ENCODE measurements around the gene VDR. TPM values are rescaled to one million over a fixed set of nuclear protein-coding genes. Genes with fewer than 3 reads are reported as not detected.
A peak's percentile ranks its signal among the peaks of the same experiment; 100 is the strongest.
"Not testable (repeated sequence)": the region's sequence is repeated elsewhere in the genome, so short reads cannot be mapped to it uniquely, and the experiment has no call there.

VDR gene
- total RNA-seq, 2 experiments from 2014 or later: 108 to 124 TPM

GRCh38 chr12:47846294-47846996 is 58.3 kb downstream of the VDR start:
- Mint-ChIP-seq H3K4me1 (peaks cover 13% of the 10 kb centered on the region), H3K36me3 (ENCODE audit: low read depth) (peaks cover 66% of the 10 kb centered on the region), H3K27ac (no peak overlapping the region), H3K27me3 (no peaks in the 10 kb centered on the region), H3K9me3 (ENCODE audit: low read depth) (no peaks in the 10 kb centered on the region), H3K4me3 (no peak overlapping the region)
- DNase-seq (no peak), ATAC-seq (no peak)
- intact Hi-C loops (cut with DNase I, micrococcal nuclease): no loop called here
- ChIA-PET CTCF (interaction anchor here (0.6 to 2.1 kb wide), 6 partner anchors 8 to 317 kb away, joined by 3 to 19 read pairs (median 4); no protein-coding TSS in a partner anchor), POLR2A (interaction anchor here (0.9 kb wide), 1 partner anchor 19 kb away, joined by 3 read pairs; no protein-coding TSS in a partner anchor)

- Mint-ChIP-seq H3K27ac (no peak overlapping the region), H3K27me3 (no peaks in the 10 kb centered on the region), H3K4me3 (no peak overlapping the region), H3K9me3 (ENCODE audit: low read depth) (no peaks in the 10 kb centered on the region), H3K36me3 (ENCODE audit: low read depth) (peaks cover 53% of the 10 kb centered on the region), H3K4me1 (peaks cover 10% of the 10 kb centered on the region)
- intact Hi-C loops (cut with DNase I, micrococcal nuclease): no loop called here
- ATAC-seq (no peak), DNase-seq (no peak)
- ChIA-PET POLR2A (interaction anchor here (0.6 kb wide), 1 partner anchor 63 kb away, joined by 3 read pairs; no protein-coding TSS in a partner anchor), CTCF (interaction anchor here (0.7 kb wide), 1 partner anchor 43 kb away, joined by 3 read pairs; no protein-coding TSS in a partner anchor)
These were observed 59.7 kb downstream of the VDR start for GRCh38 chr12:47845081-47845480.

DNA sequence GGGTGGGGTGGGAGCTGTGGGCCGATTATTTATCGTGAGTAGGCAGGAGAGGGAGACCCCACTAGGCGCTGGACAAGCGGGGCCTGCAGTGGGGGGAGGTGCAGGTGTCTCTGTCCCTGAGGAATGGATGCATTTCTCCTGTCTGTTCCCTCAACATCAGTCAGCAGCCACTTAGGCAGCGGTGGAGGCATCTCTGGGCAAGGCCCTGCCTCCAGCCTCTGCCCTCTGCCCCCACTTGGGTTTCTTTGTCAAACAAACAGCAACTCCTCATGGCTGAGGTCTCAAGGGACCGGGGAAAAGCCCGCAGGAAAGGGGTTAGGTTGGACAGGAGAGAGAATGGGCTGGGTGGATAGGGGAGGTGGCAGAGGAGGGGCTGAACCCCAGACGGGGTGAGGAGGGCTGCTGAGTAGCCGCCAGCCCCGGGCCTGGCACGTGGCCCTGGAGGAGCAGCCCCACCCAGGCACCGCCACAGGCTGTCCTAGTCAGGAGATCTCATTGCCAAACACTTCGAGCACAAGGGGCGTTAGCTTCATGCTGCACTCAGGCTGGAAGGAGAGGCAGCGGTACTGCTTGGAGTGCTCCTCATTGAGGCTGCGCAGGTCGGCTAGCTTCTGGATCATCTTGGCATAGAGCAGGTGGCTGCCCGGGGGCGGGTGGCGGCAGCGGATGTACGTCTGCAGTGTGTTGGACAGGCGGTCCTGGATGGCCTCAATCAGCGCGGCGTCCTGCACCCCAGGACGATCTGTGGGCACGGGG is 60.4 kb downstream of the VDR start:
- POLR2A ChIA-PET: interaction anchor here (0.6 kb wide), 1 partner anchor 62 kb away, joined by 3 read pairs; no protein-coding TSS in a partner anchor
- H3K36me3 Mint-ChIP-seq (ENCODE audit: low read depth): peaks cover 50% of the 10 kb centered on the region
- ATAC-seq (no peak), DNase-seq (no peak)
- H3K27ac Mint-ChIP-seq: no peak overlapping the region
- intact Hi-C loops (cut with DNase I, micrococcal nuclease): no loop called here
- H3K9me3 Mint-ChIP-seq (ENCODE audit: low read depth): no peaks in the 10 kb centered on the region
- CTCF ChIA-PET: interaction anchor here (0.7 to 13.3 kb wide), 3 partner anchors 17 to 102 kb away, joined by 3 to 198 read pairs (median 3); no protein-coding TSS in a partner anchor
- H3K27me3 Mint-ChIP-seq: no peaks in the 10 kb centered on the region
- H3K4me1 Mint-ChIP-seq: peaks cover 10% of the 10 kb centered on the region
- H3K4me3 Mint-ChIP-seq: no peak overlapping the region

DNA sequence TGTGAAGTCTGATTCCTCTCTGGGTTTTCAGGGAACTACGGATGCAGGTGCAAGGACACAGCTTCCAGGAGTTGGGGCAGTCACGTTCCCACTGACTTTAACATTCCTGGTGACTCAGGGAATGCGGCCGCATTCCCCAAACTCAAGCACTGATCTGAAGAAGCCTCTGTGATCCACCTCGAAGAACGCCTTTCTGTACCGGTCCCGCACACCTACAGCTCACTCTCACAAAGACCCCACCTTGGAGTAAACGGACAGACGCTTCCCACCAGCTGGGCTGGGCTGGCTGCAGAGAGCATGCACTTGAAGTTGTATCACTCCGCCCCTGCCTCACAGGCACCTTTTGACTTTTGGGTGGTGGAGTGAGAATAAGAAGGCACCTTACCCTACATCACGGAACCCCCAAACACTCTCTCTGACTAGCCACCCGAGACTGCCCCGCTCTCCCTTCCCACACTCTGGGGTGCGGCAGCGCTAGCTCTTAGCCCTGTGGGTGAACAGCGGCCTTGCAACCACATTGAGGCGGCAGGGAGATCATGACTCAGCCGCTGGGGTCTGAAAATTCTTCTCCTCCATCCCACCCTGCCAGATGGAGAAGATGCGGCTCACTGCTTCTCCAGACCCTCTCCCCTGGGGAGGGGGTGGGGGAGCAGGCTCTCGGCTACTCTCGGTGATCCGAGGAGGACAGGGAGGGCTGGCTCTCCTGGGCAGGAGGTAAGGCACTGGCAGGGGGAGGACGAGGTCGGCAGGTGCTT is 61.4 kb downstream of the VDR start:
- Mint-ChIP-seq H3K27me3 (no peaks in the 10 kb centered on the region), H3K4me3 (no peak overlapping the region), H3K4me1 (peaks cover 11% of the 10 kb centered on the region), H3K9me3 (ENCODE audit: low read depth) (no peaks in the 10 kb centered on the region), H3K27ac (no peak overlapping the region), H3K36me3 (ENCODE audit: low read depth) (peaks cover 42% of the 10 kb centered on the region)
- DNase-seq: no peak
- CTCF ChIA-PET: interaction anchor here (1.4 to 13.3 kb wide), 3 partner anchors 16 to 101 kb away, joined by 3 to 198 read pairs (median 5); no protein-coding TSS in a partner anchor
- no peak for ATAC-seq
- POLR2A ChIA-PET: no interaction called here
- intact Hi-C loops (cut with DNase I, micrococcal nuclease): no loop called here

DNA sequence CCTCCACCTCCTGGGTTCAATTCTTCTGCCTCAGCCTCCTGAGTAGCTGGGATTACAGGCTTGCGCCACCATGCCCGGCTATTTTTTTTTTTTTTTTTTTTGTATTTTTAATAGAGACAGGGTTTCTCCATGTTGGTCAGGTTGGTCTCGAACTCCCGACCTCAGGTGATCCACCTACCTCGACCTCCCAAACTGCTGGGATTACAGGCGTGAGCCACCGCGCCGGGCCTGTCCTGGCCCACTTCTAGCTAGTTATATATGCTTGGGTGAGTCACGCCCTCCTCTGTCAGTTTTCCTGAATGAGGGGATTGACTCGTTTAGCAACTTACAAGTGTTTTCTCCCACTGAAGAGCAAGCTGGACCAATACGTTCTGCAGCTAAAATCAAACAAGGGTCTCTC is 62.3 kb downstream of the VDR start:
- H3K27me3 Mint-ChIP-seq; H3K27ac Mint-ChIP-seq; H3K4me3 Mint-ChIP-seq; DNase-seq; intact Hi-C loops (cut with DNase I, micrococcal nuclease); H3K9me3 Mint-ChIP-seq (ENCODE audit: low read depth); ATAC-seq: not testable (repeated sequence)
- POLR2A ChIA-PET: interaction anchor here (0.6 kb wide), 1 partner anchor 110 kb away, joined by 3 read pairs; no protein-coding TSS in a partner anchor
- peaks cover 19% of the 10 kb centered on the region for H3K4me1 Mint-ChIP-seq
- peaks cover 42% of the 10 kb centered on the region for H3K36me3 Mint-ChIP-seq (ENCODE audit: low read depth)
- CTCF ChIA-PET: interaction anchor here (1.0 to 13.3 kb wide), 5 partner anchors 15 to 100 kb away, joined by 3 to 198 read pairs (median 3); no protein-coding TSS in a partner anchor

- H3K27me3 Mint-ChIP-seq: no peaks in the 10 kb centered on the region
- peaks cover 37% of the 10 kb centered on the region for H3K36me3 Mint-ChIP-seq (ENCODE audit: low read depth)
- no peak overlapping the region for H3K4me3 Mint-ChIP-seq
- ChIA-PET POLR2A (interaction anchor here (0.6 kb wide), 1 partner anchor 109 kb away, joined by 3 read pairs; no protein-coding TSS in a partner anchor), CTCF (interaction anchor here (0.7 to 14.5 kb wide), 13 partner anchors 14 to 191 kb away, joined by 3 to 303 read pairs (median 4); no protein-coding TSS in a partner anchor)
- ATAC-seq (peak; percentile 6), DNase-seq (no peak)
- intact Hi-C loops (cut with DNase I, micrococcal nuclease): loop anchor here in 1 of 2 experiments (2.0 kb wide), 1 partner anchor 107 kb away; no protein-coding TSS in a partner anchor
- H3K4me1 Mint-ChIP-seq: peaks cover 25% of the 10 kb centered on the region
- H3K9me3 Mint-ChIP-seq (ENCODE audit: low read depth): no peaks in the 10 kb centered on the region
- H3K27ac Mint-ChIP-seq: peak overlapping the region; percentile 33
These were observed 62.9 kb downstream of the VDR start for GRCh38 chr12:47841910-47842309.

- DNase-seq (no peak), ATAC-seq (no peak)
- intact Hi-C loops (cut with DNase I, micrococcal nuclease): loop anchor here in 1 of 2 experiments (2.0 kb wide), 1 partner anchor 107 kb away; no protein-coding TSS in a partner anchor
- peaks cover 33% of the 10 kb centered on the region for H3K36me3 Mint-ChIP-seq (ENCODE audit: low read depth)
- H3K27me3 Mint-ChIP-seq: no peaks in the 10 kb centered on the region
- POLR2A ChIA-PET: interaction anchor here (1.0 kb wide), 1 partner anchor 43 kb away, joined by 3 read pairs; no protein-coding TSS in a partner anchor
- CTCF ChIA-PET: interaction anchor here (0.7 to 14.5 kb wide), 19 partner anchors 9 to 190 kb away, joined by 3 to 303 read pairs (median 4); no protein-coding TSS in a partner anchor
- peak overlapping the region; percentile 33 for H3K27ac Mint-ChIP-seq
- no peak overlapping the region for H3K4me3 Mint-ChIP-seq
- H3K9me3 Mint-ChIP-seq (ENCODE audit: low read depth): no peaks in the 10 kb centered on the region
- peaks cover 30% of the 10 kb centered on the region for H3K4me1 Mint-ChIP-seq
These were observed 63.3 kb downstream of the VDR start for GRCh38 chr12:47841501-47841900.

GRCh38 chr12:47840571-47840970 is 64.2 kb downstream of the VDR start:
- peaks cover 39% of the 10 kb centered on the region for H3K4me1 Mint-ChIP-seq

DNA sequence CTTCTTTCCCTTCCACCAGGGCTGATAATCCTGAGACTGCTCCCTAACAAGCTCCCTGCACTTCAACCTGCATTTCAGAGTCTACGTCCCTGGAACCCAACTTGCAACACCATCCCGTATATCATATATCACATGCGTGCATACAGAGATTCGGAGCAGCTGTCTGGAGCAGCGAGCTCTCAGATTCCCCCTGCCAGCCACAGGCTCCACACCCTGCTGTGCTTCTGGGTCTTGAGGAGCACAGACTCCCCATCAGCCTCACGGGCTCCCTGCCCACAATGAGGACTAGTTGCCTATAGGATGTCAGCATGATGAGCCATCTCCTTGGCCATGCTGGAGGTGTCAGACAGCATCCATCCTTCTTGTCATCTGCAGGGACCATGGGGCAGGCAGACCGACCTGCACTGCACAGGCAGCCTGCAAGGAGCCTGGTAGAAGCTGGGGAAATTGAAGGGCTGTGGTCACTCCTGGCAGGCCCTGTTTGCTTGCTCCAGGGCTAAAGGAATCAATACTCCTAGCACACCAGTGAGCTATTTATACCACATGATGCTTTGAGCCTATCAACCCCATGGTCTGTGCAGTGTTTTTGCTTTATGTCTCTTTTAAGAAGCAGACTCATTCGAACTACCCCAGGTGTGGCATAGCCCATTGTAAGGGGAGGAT is 65.4 kb downstream of the VDR start:
- ChIA-PET CTCF (interaction anchor here (0.6 to 14.5 kb wide), 48 partner anchors 8 to 325 kb away, joined by 3 to 303 read pairs (median 6); partner anchors contain the start of genes ENDOU, RAPGEF3, TMEM106C and VDR), POLR2A (interaction anchor here (0.9 to 1.9 kb wide), 5 partner anchors 20 to 81 kb away, joined by 3 to 9 read pairs (median 3); partner anchors contain the start of gene HDAC7)
- Mint-ChIP-seq H3K9me3 (ENCODE audit: low read depth) (no peaks in the 10 kb centered on the region), H3K4me3 (no peak overlapping the region), H3K27ac (no peak overlapping the region), H3K36me3 (ENCODE audit: low read depth) (peaks cover 14% of the 10 kb centered on the region), H3K27me3 (no peaks in the 10 kb centered on the region), H3K4me1 (peaks cover 51% of the 10 kb centered on the region)
- ATAC-seq (no peak), DNase-seq (no peak)
- intact Hi-C loops (cut with DNase I, micrococcal nuclease): no loop called here

More at GRCh38 chr12:47840571-47840970, 64.2 kb downstream of the VDR start:
- Mint-ChIP-seq H3K36me3 (ENCODE audit: low read depth) (peaks cover 25% of the 10 kb centered on the region), H3K27ac (no peak overlapping the region), H3K27me3 (no peaks in the 10 kb centered on the region), H3K9me3 (ENCODE audit: low read depth) (no peaks in the 10 kb centered on the region), H3K4me3 (no peak overlapping the region)
- ChIA-PET POLR2A (interaction anchor here (0.7 to 1.0 kb wide), 2 partner anchors 22 to 44 kb away, joined by 3 to 4 read pairs; no protein-coding TSS in a partner anchor), CTCF (interaction anchor here (0.7 to 14.5 kb wide), 21 partner anchors 10 to 189 kb away, joined by 3 to 303 read pairs (median 4); partner anchors contain the start of gene TMEM106C)
- no peak for DNase-seq
- intact Hi-C loops (cut with DNase I, micrococcal nuclease): loop anchor here in 1 of 2 experiments (2.0 kb wide), 1 partner anchor 108 kb away; no protein-coding TSS in a partner anchor
- no peak for ATAC-seq
